Hepatocyte (in vitro differentiated cells): Measurements from ENCODE around the gene INHBE.

Experiments
- CTCF ChIP-seq: fragments of 200-600 bp; sonication (generic); IDR thresholded peaks from 2 replicates; pipeline ENCODE4 v1.5.1; 2016; ENCODE audit warnings: antibody characterized with exemption, mild to moderate bottlenecking; ENCODE audit not compliant: poor library complexity
- EZH2 ChIP-seq: fragments of 200-600 bp; sonication (generic); IDR thresholded peaks from 2 replicates; pipeline ENCODE4 v1.6.1; 2016; ENCODE audit warnings: antibody characterized with exemption, mild to moderate bottlenecking, borderline replicate concordance

GRCh38 chr12:57459750-57460467 is 4.8 kb downstream of the INHBE start, which contains the start of gene GLI1:
- TF ChIP-seq CTCF = no peak
- no peak for TF ChIP-seq EZH2
